ENCODE data around the gene SLC9A9. TPM values are rescaled to one million over a fixed set of nuclear protein-coding genes. Genes with fewer than 3 reads are reported as not detected.

The SLC9A9 gene
- total RNA-seq, 1 donor from 2014 or later, result 11.4 TPM

DNA sequence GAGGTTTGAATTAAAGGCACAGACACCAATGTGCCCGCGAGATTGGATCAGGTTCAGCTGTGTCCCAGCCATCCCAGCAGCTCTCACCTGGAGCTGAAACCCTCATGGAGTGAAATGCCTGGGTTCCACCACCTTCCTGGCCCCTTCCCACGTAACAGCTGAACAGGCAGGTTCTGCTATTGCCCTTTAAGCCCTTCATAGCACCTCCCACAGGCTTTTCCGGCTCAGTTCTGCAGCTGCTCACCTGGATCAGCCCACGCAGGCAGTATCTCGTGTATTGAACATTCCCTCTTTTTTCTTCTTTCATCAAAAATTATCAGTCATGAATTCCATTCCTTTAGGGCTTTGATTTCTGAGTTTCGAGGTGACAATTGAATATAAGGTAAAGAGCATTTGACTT, 129.8 kb downstream of the SLC9A9 start:
- H3K27me3 Mint-ChIP-seq (ENCODE audit: unreplicated experiment), result peaks cover 6% of the 10 kb centered on the region
- TF ChIP-seq, protein P1, sequence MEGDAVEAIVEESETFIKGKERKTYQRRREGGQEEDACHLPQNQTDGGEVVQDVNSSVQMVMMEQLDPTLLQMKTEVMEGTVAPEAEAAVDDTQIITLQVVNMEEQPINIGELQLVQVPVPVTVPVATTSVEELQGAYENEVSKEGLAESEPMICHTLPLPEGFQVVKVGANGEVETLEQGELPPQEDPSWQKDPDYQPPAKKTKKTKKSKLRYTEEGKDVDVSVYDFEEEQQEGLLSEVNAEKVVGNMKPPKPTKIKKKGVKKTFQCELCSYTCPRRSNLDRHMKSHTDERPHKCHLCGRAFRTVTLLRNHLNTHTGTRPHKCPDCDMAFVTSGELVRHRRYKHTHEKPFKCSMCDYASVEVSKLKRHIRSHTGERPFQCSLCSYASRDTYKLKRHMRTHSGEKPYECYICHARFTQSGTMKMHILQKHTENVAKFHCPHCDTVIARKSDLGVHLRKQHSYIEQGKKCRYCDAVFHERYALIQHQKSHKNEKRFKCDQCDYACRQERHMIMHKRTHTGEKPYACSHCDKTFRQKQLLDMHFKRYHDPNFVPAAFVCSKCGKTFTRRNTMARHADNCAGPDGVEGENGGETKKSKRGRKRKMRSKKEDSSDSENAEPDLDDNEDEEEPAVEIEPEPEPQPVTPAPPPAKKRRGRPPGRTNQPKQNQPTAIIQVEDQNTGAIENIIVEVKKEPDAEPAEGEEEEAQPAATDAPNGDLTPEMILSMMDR (IDR thresholded peaks at IDR 0.05; ENCODE audit: partially characterized antibody, unreplicated experiment), result no peak
- no peak overlapping the region for H3K27ac Mint-ChIP-seq (ENCODE audit: unreplicated experiment)
- H3K4me3 Mint-ChIP-seq (ENCODE audit: unreplicated experiment), result no peak overlapping the region
- peaks cover 10% of the 10 kb centered on the region for H3K36me3 Mint-ChIP-seq (ENCODE audit: unreplicated experiment)
- H3K9me3 Mint-ChIP-seq (ENCODE audit: unreplicated experiment), result peaks cover 2% of the 10 kb centered on the region
- H3K4me1 Mint-ChIP-seq (ENCODE audit: low read depth, unreplicated experiment), result peaks cover 3% of the 10 kb centered on the region
- DNase-seq, result no peak

DNA sequence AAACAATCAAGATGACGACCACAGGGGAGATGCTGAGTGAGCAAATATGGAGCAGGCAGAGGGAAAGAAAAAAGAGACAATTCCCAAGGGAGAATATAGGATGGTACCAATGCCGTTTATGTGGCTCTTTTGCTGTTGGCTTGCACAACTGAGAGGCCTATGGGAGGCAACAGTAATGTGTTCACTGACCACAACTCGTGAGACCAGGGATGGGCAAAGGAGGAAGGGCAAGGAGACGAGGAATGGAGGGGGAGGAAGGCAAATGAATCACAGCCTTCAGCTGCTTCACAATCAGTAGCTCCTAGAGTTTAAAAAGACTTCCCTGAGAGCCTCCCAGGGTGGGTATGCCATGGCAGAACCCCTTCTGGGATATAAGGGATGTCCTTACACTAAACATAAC, 131.5 kb downstream of the SLC9A9 start:
- Mint-ChIP-seq H3K4me1 (ENCODE audit: low read depth, unreplicated experiment) (peaks cover 3% of the 10 kb centered on the region), H3K4me3 (ENCODE audit: unreplicated experiment) (no peak overlapping the region), H3K36me3 (ENCODE audit: unreplicated experiment) (peaks cover 9% of the 10 kb centered on the region), H3K9me3 (ENCODE audit: unreplicated experiment) (no peaks in the 10 kb centered on the region), H3K27ac (ENCODE audit: unreplicated experiment) (no peak overlapping the region), H3K27me3 (ENCODE audit: unreplicated experiment) (peaks cover 6% of the 10 kb centered on the region)
- TF ChIP-seq, protein P1 (IDR thresholded peaks at IDR 0.05; ENCODE audit: partially characterized antibody, unreplicated experiment), result no peak
- no peak for DNase-seq

DNA sequence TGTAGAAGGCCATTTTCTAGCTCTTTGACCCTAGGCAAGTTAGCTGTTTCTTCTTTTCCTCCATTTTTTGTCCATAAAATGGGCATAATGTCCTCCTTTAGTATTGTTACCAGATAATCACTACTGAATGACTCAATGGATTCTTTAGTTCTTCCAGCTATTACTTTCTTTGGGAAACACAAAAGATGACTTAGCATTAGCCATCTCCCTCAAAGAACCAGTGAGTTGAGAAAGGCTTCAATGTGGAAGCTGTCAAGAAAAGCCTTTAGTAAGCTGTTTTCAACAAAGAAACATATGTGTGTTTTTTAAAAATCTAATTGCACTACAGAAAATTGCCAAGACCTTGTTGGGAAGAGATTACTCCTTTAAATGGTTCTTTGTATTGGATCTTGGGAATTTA, 135.7 kb downstream of the SLC9A9 start:
- no peak overlapping the region for H3K4me3 Mint-ChIP-seq (ENCODE audit: unreplicated experiment)
- no peak for DNase-seq
- peaks cover 4% of the 10 kb centered on the region for H3K9me3 Mint-ChIP-seq (ENCODE audit: unreplicated experiment)
- H3K4me1 Mint-ChIP-seq (ENCODE audit: low read depth, unreplicated experiment), result peaks cover 20% of the 10 kb centered on the region
- TF ChIP-seq, protein P1 (IDR thresholded peaks at IDR 0.05; ENCODE audit: partially characterized antibody, unreplicated experiment), result no peak
- H3K27me3 Mint-ChIP-seq (ENCODE audit: unreplicated experiment), result peaks cover 5% of the 10 kb centered on the region
- peaks cover 5% of the 10 kb centered on the region for H3K36me3 Mint-ChIP-seq (ENCODE audit: unreplicated experiment)
- no peak overlapping the region for H3K27ac Mint-ChIP-seq (ENCODE audit: unreplicated experiment)

DNA sequence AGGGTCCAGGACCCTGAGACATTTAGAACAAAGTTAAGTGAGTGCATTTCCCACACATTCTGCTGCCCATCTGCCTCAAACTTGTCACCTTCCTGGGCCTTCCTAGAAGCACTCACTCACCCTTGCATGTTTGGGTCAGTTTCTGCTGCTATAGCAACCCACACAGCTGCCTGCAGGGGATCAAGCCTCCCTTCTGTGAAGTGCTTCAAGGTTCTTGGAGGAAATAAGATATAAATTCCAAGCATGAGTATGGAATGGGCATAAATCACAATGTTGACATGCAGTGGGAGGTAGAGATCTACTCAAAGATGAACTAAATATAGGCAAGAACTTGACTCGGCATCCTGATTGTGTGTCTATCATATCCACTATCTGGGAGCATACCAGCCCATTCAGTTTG, 140.4 kb downstream of the SLC9A9 start:
- no peak overlapping the region for H3K4me3 Mint-ChIP-seq (ENCODE audit: unreplicated experiment)
- peaks cover 10% of the 10 kb centered on the region for H3K9me3 Mint-ChIP-seq (ENCODE audit: unreplicated experiment)
- H3K27ac Mint-ChIP-seq (ENCODE audit: unreplicated experiment), result peak overlapping the region; percentile 71
- peaks cover 26% of the 10 kb centered on the region for H3K4me1 Mint-ChIP-seq (ENCODE audit: low read depth, unreplicated experiment)
- H3K27me3 Mint-ChIP-seq (ENCODE audit: unreplicated experiment), result no peaks in the 10 kb centered on the region
- TF ChIP-seq, protein P1 (IDR thresholded peaks at IDR 0.05; ENCODE audit: partially characterized antibody, unreplicated experiment), result peak; percentile 0
- DNase-seq, result no peak
- H3K36me3 Mint-ChIP-seq (ENCODE audit: unreplicated experiment), result no peaks in the 10 kb centered on the region

- Mint-ChIP-seq H3K4me3 (ENCODE audit: unreplicated experiment) (no peak overlapping the region), H3K27ac (ENCODE audit: unreplicated experiment) (no peak overlapping the region), H3K36me3 (ENCODE audit: unreplicated experiment) (no peaks in the 10 kb centered on the region), H3K9me3 (ENCODE audit: unreplicated experiment) (peaks cover 2% of the 10 kb centered on the region), H3K27me3 (ENCODE audit: unreplicated experiment) (no peaks in the 10 kb centered on the region), H3K4me1 (ENCODE audit: low read depth, unreplicated experiment) (peaks cover under 1% of the 10 kb centered on the region)
- TF ChIP-seq, protein P1 (IDR thresholded peaks at IDR 0.05; ENCODE audit: partially characterized antibody, unreplicated experiment), result no peak
- DNase-seq, result no peak
Measured at GRCh38 chr3:143700431-143700975, 147.8 kb downstream of the SLC9A9 start.

All from glutamatergic neuron (in vitro differentiated cells).